H9 (cell line): ENCODE results near the gene DYNLT4. TPM values are rescaled to one million over a fixed set of nuclear protein-coding genes. Genes with fewer than 3 reads are reported as not detected.

Experiments used
- DNase-seq: peaks from one replicate; pipeline ENCODE4 v3.0.0-alpha.2; 2017
- H2AFZ ChIP-seq: one replicate; pipeline ENCODE4 v1.6.1; 2013; ENCODE audit warnings: mild to moderate bottlenecking, low read length, control low read depth, moderate library complexity
- H2AK5ac ChIP-seq: 2 replicates; pipeline ENCODE4 v1.6.1; 2013; ENCODE audit warnings: low read length, control low read depth, mixed read lengths; ENCODE audit not compliant: insufficient read length
- H2BK120ac ChIP-seq: one replicate; pipeline ENCODE4 v1.6.1; 2013; ENCODE audit warnings: low read depth, mild to moderate bottlenecking, low read length, control low read depth, inconsistent platforms; ENCODE audit not compliant: poor library complexity, severe bottlenecking
- H2BK12ac ChIP-seq: 2 replicates; pipeline ENCODE4 v1.6.1; 2013; ENCODE audit warnings: low read length, control low read depth, mixed read lengths, low read depth; ENCODE audit not compliant: insufficient read length
- H2BK15ac ChIP-seq: 2 replicates; pipeline ENCODE4 v1.6.1; 2013; ENCODE audit warnings: low read depth, low read length, control low read depth
- H2BK20ac ChIP-seq: one replicate; pipeline ENCODE4 v1.6.1; 2013; ENCODE audit warnings: low read depth, mild to moderate bottlenecking, low read length, control low read depth, inconsistent platforms; ENCODE audit not compliant: poor library complexity, severe bottlenecking
- H2BK5ac ChIP-seq: 2 replicates; pipeline ENCODE4 v1.6.1; 2013; ENCODE audit warnings: low read length, control low read depth, mixed read lengths; ENCODE audit not compliant: insufficient read length
- H3K14ac ChIP-seq: 2 replicates; pipeline ENCODE4 v1.6.1; 2013; ENCODE audit warnings: low read length, control low read depth; ENCODE audit not compliant: insufficient read depth
- H3K18ac ChIP-seq: 2 replicates; pipeline ENCODE4 v1.6.1; 2013; ENCODE audit warnings: low read depth, mild to moderate bottlenecking, mixed read lengths, low read length, control low read depth; ENCODE audit not compliant: insufficient read length
- H3K23ac ChIP-seq: 2 replicates; pipeline ENCODE4 v1.6.1; 2013; ENCODE audit warnings: low read length, control low read depth, mixed read lengths, low read depth; ENCODE audit not compliant: insufficient read length
- H3K23me2 ChIP-seq: 2 replicates; pipeline ENCODE4 v1.6.1; 2013; ENCODE audit warnings: low read depth, mild to moderate bottlenecking, mixed read lengths, low read length, control low read depth; ENCODE audit not compliant: insufficient read length, poor library complexity, severe bottlenecking
- H3K27ac ChIP-seq: 2 replicates; pipeline ENCODE4 v1.5.1; 2013; ENCODE audit warnings: low read length, control low read depth, mixed read lengths, low read depth; ENCODE audit not compliant: insufficient read length
- H3K27me3 ChIP-seq: 2 replicates; pipeline ENCODE4 v1.6.1; 2013; ENCODE audit warnings: low read length, control low read depth, inconsistent platforms; ENCODE audit not compliant: insufficient read depth
- H3K4ac ChIP-seq: 2 replicates; pipeline ENCODE4 v1.6.1; 2013; ENCODE audit warnings: low read depth, mild to moderate bottlenecking, control low read depth, inconsistent platforms, low read length, moderate library complexity
- H3K4me1 ChIP-seq: 2 replicates; pipeline ENCODE4 v1.6.1; 2013; ENCODE audit warnings: low read length, control low read depth, inconsistent platforms; ENCODE audit not compliant: insufficient read depth
- H3K4me2 ChIP-seq: 2 replicates; pipeline ENCODE4 v1.6.1; 2013; ENCODE audit warnings: low read length, control low read depth, mixed read lengths; ENCODE audit not compliant: insufficient read length, insufficient read depth
- H3K56ac ChIP-seq: 2 replicates; pipeline ENCODE4 v1.6.1; 2013; ENCODE audit warnings: low read depth, mild to moderate bottlenecking, mixed read lengths, low read length, control low read depth; ENCODE audit not compliant: insufficient read length
- H3K79me1 ChIP-seq: 2 replicates; pipeline ENCODE4 v1.6.1; 2013; ENCODE audit warnings: low read depth, mild to moderate bottlenecking, moderate library complexity, low read length, control low read depth, inconsistent platforms; ENCODE audit not compliant: insufficient read depth, poor library complexity, severe bottlenecking
- H3K79me2 ChIP-seq: 2 replicates; pipeline ENCODE4 v1.6.1; 2013; ENCODE audit warnings: low read length, control low read depth, inconsistent platforms; ENCODE audit not compliant: insufficient read depth
- H3K9ac ChIP-seq: 2 replicates; pipeline ENCODE4 v1.6.1; 2013; ENCODE audit warnings: low read length, control low read depth, mixed read lengths; ENCODE audit not compliant: insufficient read length; ENCODE audit errors: extremely low read depth
- H3K9me3 ChIP-seq: one replicate; pipeline ENCODE4 v1.6.1; 2013; ENCODE audit warnings: low read depth, low read length, inconsistent platforms; ENCODE audit not compliant: control insufficient read depth
- H3T11ph ChIP-seq: one replicate; pipeline ENCODE4 v1.6.1; 2013; ENCODE audit warnings: mild to moderate bottlenecking, low read length, control low read depth, inconsistent platforms
- H4K20me1 ChIP-seq: one replicate; pipeline ENCODE4 v1.6.1; 2013; ENCODE audit not compliant: control insufficient read depth, insufficient read length, insufficient read depth
- H4K5ac ChIP-seq: 2 replicates; pipeline ENCODE4 v1.6.1; 2013; ENCODE audit warnings: low read depth, mild to moderate bottlenecking, mixed read lengths, low read length, control low read depth; ENCODE audit not compliant: insufficient read length
- H4K8ac ChIP-seq: replicated peaks from 2 replicates; pipeline ENCODE4 v1.6.1; 2013; ENCODE audit warnings: low read length, control low read depth, mixed read lengths, low read depth; ENCODE audit not compliant: insufficient read length
- H4K91ac ChIP-seq: 2 replicates; pipeline ENCODE4 v1.6.1; 2013; ENCODE audit warnings: low read depth, mild to moderate bottlenecking, moderate library complexity, mixed read lengths, low read length, control low read depth; ENCODE audit not compliant: insufficient read length
- H3K27ac Mint-ChIP-seq, 3 experiments: 2 replicates in 2 of 3; 3 replicates in 1 of 3; pipeline ENCODE4 v1.8.0; 2020 to 2021; ENCODE audit warnings: mixed read lengths in 3 of 3, mild to moderate bottlenecking in 1 of 3, moderate library complexity in 1 of 3
- H3K27me3 Mint-ChIP-seq: 2 replicates; pipeline ENCODE4 v1.8.0; 2021; ENCODE audit warnings: low read depth, mild to moderate bottlenecking, moderate library complexity, mixed read lengths
- H3K36me3 Mint-ChIP-seq, 3 experiments: 2 replicates in 2 of 3; 3 replicates in 1 of 3; pipeline ENCODE4 v1.8.0; 2020 to 2021; ENCODE audit warnings: low read depth in 3 of 3, mixed read lengths in 3 of 3; ENCODE audit not compliant: insufficient read depth in 1 of 3
- H3K4me1 Mint-ChIP-seq, 2 experiments: 2 replicates each; pipeline ENCODE4 v1.8.0; 2020; ENCODE audit warnings: mixed read lengths in 2 of 2
- H3K4me3 Mint-ChIP-seq, 2 experiments: 2 replicates in 1 of 2; 3 replicates in 1 of 2; pipeline ENCODE4 v1.8.0; 2020 to 2021; ENCODE audit warnings: mild to moderate bottlenecking in 2 of 2, mixed read lengths in 2 of 2, moderate library complexity in 1 of 2
- H3K9me3 Mint-ChIP-seq, 2 experiments: 2 replicates in 1 of 2; 3 replicates in 1 of 2; pipeline ENCODE4 v1.8.0; 2020; ENCODE audit warnings: mild to moderate bottlenecking in 2 of 2, mixed read lengths in 2 of 2, moderate library complexity in 1 of 2
- CTCF ChIP-seq: fragments of 200-600 bp; sonication (generic); conservative IDR thresholded peaks from 3 replicates; pipeline ENCODE4 v1.8.0; 2021; ENCODE audit warnings: antibody characterized with exemption, mild to moderate bottlenecking
- WGBS: extraction: QIAGEN DNeasy Blood & Tissue Kit; methylation state at CpG from one replicate; pipeline ENCODE4 v1.1.7; 2013; ENCODE audit warnings: missing lambda C conversion rate, low lambda C conversion rate, mixed read lengths; ENCODE audit not compliant: insufficient read length; ENCODE audit errors: extremely low coverage; 5-methylcytosine and 5-hydroxymethylcytosine counted together
- total RNA-seq: library from RNA; stranded (reverse); gene quantifications from 2 replicates; pipeline ENCODE4 v1.2.1, GENCODE V29; 2021

Gene DYNLT4
- total RNA-seq, 1 experiment from 2014 or later: not detected

DNA sequence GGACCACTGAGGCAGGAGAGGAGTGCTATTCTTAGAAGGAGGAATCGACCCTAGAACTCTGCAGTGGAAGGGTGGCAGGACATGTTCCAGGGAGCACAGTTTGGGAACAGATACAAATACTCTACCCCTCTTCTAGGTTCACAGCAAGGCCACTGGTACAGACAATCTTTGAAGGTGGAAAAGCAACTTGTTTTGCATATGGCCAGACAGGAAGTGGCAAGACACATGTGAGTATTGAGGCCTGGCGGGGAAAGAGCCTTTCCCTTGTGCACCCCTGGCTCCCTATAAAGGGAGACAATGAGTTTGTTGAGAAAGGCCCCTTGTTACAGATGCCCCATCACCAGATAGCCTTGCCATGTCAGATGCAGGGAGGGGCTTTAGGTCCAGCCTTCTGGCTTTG lies 49.7 kb downstream of the DYNLT4 start:
- no peak overlapping the region for H3K23ac ChIP-seq
- H3K56ac ChIP-seq: no peak overlapping the region
- H3K4me1 ChIP-seq: no peaks in the 10 kb centered on the region
- no peak overlapping the region for H2BK20ac ChIP-seq
- no peak overlapping the region for H3K27ac ChIP-seq
- H4K20me1 ChIP-seq: no peaks in the 10 kb centered on the region
- H3K9ac ChIP-seq: no peak overlapping the region
- H3K14ac ChIP-seq: no peak overlapping the region
- H3K23me2 ChIP-seq: no peaks in the 10 kb centered on the region
- no peak overlapping the region for H2BK12ac ChIP-seq
- no peak for TF ChIP-seq CTCF
- no peaks in the 10 kb centered on the region for H3K27me3 ChIP-seq
- no peak overlapping the region for H3K4me2 ChIP-seq
- Mint-ChIP-seq H3K27ac (no peak overlapping the region), H3K27me3 (no peaks in the 10 kb centered on the region), H3K9me3 (no peaks in the 10 kb centered on the region; a peak in 1 of 5 replicates), H3K36me3 (peaks cover 60 to 92% (median 91%) of the 10 kb centered on the region in 3 experiments; a peak in 6 of 7 replicates), H3K4me1 (no peaks in the 10 kb centered on the region), H3K4me3 (no peak overlapping the region)
- no peak overlapping the region for H2AK5ac ChIP-seq
- H2AFZ ChIP-seq: no peak overlapping the region
- no peak overlapping the region for H2BK15ac ChIP-seq
- no peak for DNase-seq
- no peak overlapping the region for H3K18ac ChIP-seq
- H4K8ac ChIP-seq: no peak overlapping the region
- H3T11ph ChIP-seq: no peak overlapping the region
- H3K9me3 ChIP-seq: no peaks in the 10 kb centered on the region
- H3K79me1 ChIP-seq: no peaks in the 10 kb centered on the region
- WGBS: no CpG with 5 or more reads among the region's 2 CpGs
- H2BK120ac ChIP-seq: no peak overlapping the region
- no peaks in the 10 kb centered on the region for H3K79me2 ChIP-seq
- H3K4ac ChIP-seq: no peak overlapping the region
- no peak overlapping the region for H2BK5ac ChIP-seq
- H4K91ac ChIP-seq: no peak overlapping the region
- no peak overlapping the region for H4K5ac ChIP-seq

Other genes with a start within 250 kb of the DYNLT4 start
- gene TMEM53, start 132.9 kb downstream of the DYNLT4 start, total RNA-seq: 6.2 and 7.2 TPM in 2 replicates
- gene ARMH1, start 132.6 kb downstream of the DYNLT4 start, total RNA-seq: 0.68 and 1.0 TPM in 2 replicates
- gene RNU5D-1, start 76.2 kb downstream of the DYNLT4 start, total RNA-seq: not detected in 2 replicates
- 71.6 and 73.1 TPM in 2 replicates for gene KIF2C, start 67.5 kb downstream of the DYNLT4 start, total RNA-seq
- gene RPS8, start 31.8 kb downstream of the DYNLT4 start, total RNA-seq: 2,591 and 2,595 TPM in 2 replicates
- gene BEST4, start 19.2 kb downstream of the DYNLT4 start, total RNA-seq: 1.1 and 1.3 TPM in 2 replicates
- 14.7 and 15.9 TPM in 2 replicates for gene PLK3, start 7.0 kb downstream of the DYNLT4 start, total RNA-seq
- gene BTBD19, start 1.2 kb upstream of the DYNLT4 start, total RNA-seq: 1.4 and 1.9 TPM in 2 replicates
- 0.79 and 0.83 TPM in 2 replicates for gene PTCH2, start 35.9 kb upstream of the DYNLT4 start, total RNA-seq
- 34.9 and 35.4 TPM in 2 replicates for gene EIF2B3, start 179.2 kb upstream of the DYNLT4 start, total RNA-seq
- 36.0 and 37.5 TPM in 2 replicates for gene HECTD3, start 204.0 kb upstream of the DYNLT4 start, total RNA-seq
- gene UROD, start 204.9 kb upstream of the DYNLT4 start, total RNA-seq: 90.4 and 92.2 TPM in 2 replicates